ENCODE data around the gene GRID1.

GRID1 gene

GRCh38 chr10:86291616-86292340 lies 74.8 kb downstream of the GRID1 start:
- TF ChIP-seq GATA3 (IDR thresholded peaks at IDR 0.05; ENCODE audit: low read depth, low read length), result no peak
- no peak for TF ChIP-seq GATA2 (IDR thresholded peaks at IDR 0.05; ENCODE audit: low read depth, low read length)

- no peak for TF ChIP-seq GATA3 (IDR thresholded peaks at IDR 0.05; ENCODE audit: low read depth, low read length)
- no peak for TF ChIP-seq GATA2 (IDR thresholded peaks at IDR 0.05; ENCODE audit: low read depth, low read length)
Measured at GRCh38 chr10:86290933-86291615, 75.5 kb downstream of the GRID1 start.

- TF ChIP-seq GATA2 (IDR thresholded peaks at IDR 0.05; ENCODE audit: low read depth, low read length), result no peak
- no peak for TF ChIP-seq GATA3 (IDR thresholded peaks at IDR 0.05; ENCODE audit: low read depth, low read length)
Measured at GRCh38 chr10:86289577-86289868, 77.1 kb downstream of the GRID1 start.

GRCh38 chr10:86288695-86289576 lies 77.7 kb downstream of the GRID1 start:
- TF ChIP-seq GATA3 (IDR thresholded peaks at IDR 0.05; ENCODE audit: low read depth, low read length) (no peak), GATA2 (IDR thresholded peaks at IDR 0.05; ENCODE audit: low read depth, low read length) (no peak)

- no peak for TF ChIP-seq GATA2 (IDR thresholded peaks at IDR 0.05; ENCODE audit: low read depth, low read length)
Measured at GRCh38 chr10:86287966-86288579, 78.5 kb downstream of the GRID1 start.

GRCh38 chr10:86287110-86287793 lies 79.3 kb downstream of the GRID1 start:
- TF ChIP-seq GATA2 (IDR thresholded peaks at IDR 0.05; ENCODE audit: low read depth, low read length), result no peak
- TF ChIP-seq GATA3 (IDR thresholded peaks at IDR 0.05; ENCODE audit: low read depth, low read length), result no peak

- TF ChIP-seq GATA3 (IDR thresholded peaks at IDR 0.05; ENCODE audit: low read depth, low read length) (no peak), GATA2 (IDR thresholded peaks at IDR 0.05; ENCODE audit: low read depth, low read length) (no peak)
Measured at GRCh38 chr10:86286236-86287109, 80.1 kb downstream of the GRID1 start.

GRCh38 chr10:86285136-86285790 lies 81.3 kb downstream of the GRID1 start:
- TF ChIP-seq GATA2 (IDR thresholded peaks at IDR 0.05; ENCODE audit: low read depth, low read length), result no peak
- no peak for TF ChIP-seq GATA3 (IDR thresholded peaks at IDR 0.05; ENCODE audit: low read depth, low read length)

GRCh38 chr10:86284355-86285105 lies 82.1 kb downstream of the GRID1 start:
- TF ChIP-seq GATA2 (IDR thresholded peaks at IDR 0.05; ENCODE audit: low read depth, low read length) (no peak), GATA3 (IDR thresholded peaks at IDR 0.05; ENCODE audit: low read depth, low read length) (no peak)

- TF ChIP-seq GATA2 (IDR thresholded peaks at IDR 0.05; ENCODE audit: low read depth, low read length), result no peak
- no peak for TF ChIP-seq GATA3 (IDR thresholded peaks at IDR 0.05; ENCODE audit: low read depth, low read length)
Measured at GRCh38 chr10:86283466-86284287, 82.9 kb downstream of the GRID1 start.

Data from SH-SY5Y (cell line).